B cell (primary cell): ENCODE measurements around the gene TCF7L1. TPM values are rescaled to one million over a fixed set of nuclear protein-coding genes. Genes with fewer than 3 reads are reported as not detected.

Experiments
- ATAC-seq: fragments of 200-7000 bp; cut with Tn5 transposase; one replicate; pipeline ENCODE4 v1.10.0; 2021; ENCODE audit warnings: low read depth, mild to moderate bottlenecking, moderate number of reproducible peaks, moderate library complexity
- CTCF ChIA-PET: fragments of 350-600 bp; sonication (Branson Sonifier 250); formaldehyde crosslinking; loops from one replicate; lab custom pipeline; 2021; ENCODE audit warnings: antibody characterized with exemption, inconsistent platforms; lab: Charles Lee
- POLR2A ChIA-PET: fragments of 350-600 bp; sonication (Branson Sonifier 250); formaldehyde crosslinking; loops from one replicate; lab custom pipeline; 2021; ENCODE audit warnings: antibody characterized with exemption; lab: Charles Lee
- DNase-seq: peaks from one replicate; pipeline ENCODE4 v3.0.0; 2013
- H2AFZ ChIP-seq: 2 replicates; pipeline ENCODE4 v1.6.1; 2012; ENCODE audit warnings: mild to moderate bottlenecking, low read depth, low read length; ENCODE audit not compliant: insufficient read depth, poor library complexity, severe bottlenecking
- H3K27ac ChIP-seq, 2 donors: 1 replicate in 1 of 2; 2 replicates in 1 of 2; pipeline ENCODE4 v1.5.1; 2012 to 2013; ENCODE audit warnings: low read length in 2 of 2, mild to moderate bottlenecking in 2 of 2, moderate library complexity in 1 of 2
- H3K27me3 ChIP-seq, 4 experiments: fragments of 200-600 bp in 1 of 4; sonication (generic) in 1 of 4; replicated peaks in 1 of 4; 1 replicate in 2 of 4; 2 replicates in 2 of 4; pipeline versions ENCODE4 v1.6.1 to v1.7.0; 2013 to 2016; ENCODE audit warnings: low read length in 3 of 4, mild to moderate bottlenecking in 2 of 4, mixed read lengths in 1 of 4, moderate library complexity in 1 of 4; ENCODE audit not compliant: insufficient read depth in 4 of 4, control insufficient read depth in 3 of 4; ENCODE audit errors: control extremely low read depth in 1 of 4
- H3K36me3 ChIP-seq, 2 experiments: replicated peaks in 1 of 2; 1 replicate in 1 of 2; 2 replicates in 1 of 2; pipeline versions ENCODE4 v1.6.1 to v1.7.1; 2013; ENCODE audit warnings: low read length in 1 of 2; ENCODE audit not compliant: insufficient read depth in 2 of 2, control insufficient read depth in 1 of 2; ENCODE audit errors: control extremely low read depth in 1 of 2, extremely low read depth in 1 of 2
- H3K4me1 ChIP-seq, 2 donors: fragments of 200-600 bp in 1 of 2; sonication (generic) in 1 of 2; 1 replicate in 1 of 2; 2 replicates in 1 of 2; pipeline versions ENCODE4 v1.5.1 to v1.6.1; 2013 to 2017; ENCODE audit warnings: low read length in 2 of 2; ENCODE audit not compliant: control insufficient read depth in 2 of 2, insufficient read depth in 2 of 2
- H3K4me2 ChIP-seq: replicated peaks from 2 replicates; pipeline ENCODE3; 2012; ENCODE audit warnings: mild to moderate bottlenecking, low read depth, low read length; ENCODE audit not compliant: poor library complexity, severe bottlenecking
- H3K4me3 ChIP-seq, 5 experiments: fragments of 200-600 bp in 1 of 5; sonication (generic) in 1 of 5; 1 replicate in 3 of 5; 2 replicates in 2 of 5; pipeline versions ENCODE4 v1.5.1 to v1.7.0; 2011 to 2016; ENCODE audit warnings: low read length in 4 of 5, mild to moderate bottlenecking in 4 of 5, low read depth in 2 of 5, control low read depth in 1 of 5, moderate library complexity in 1 of 5; ENCODE audit not compliant: insufficient read depth in 1 of 5; ENCODE audit errors: control extremely low read depth in 1 of 5, extremely low read depth in 1 of 5
- H3K79me2 ChIP-seq: fragments of 200-600 bp; sonication (generic); one replicate; pipeline ENCODE4 v1.6.0; 2016; ENCODE audit warnings: low read length; ENCODE audit not compliant: control insufficient read depth, insufficient read depth
- H3K9ac ChIP-seq: fragments of 200-600 bp; sonication (generic); 2 replicates; pipeline ENCODE4 v1.6.1; 2017; ENCODE audit warnings: mild to moderate bottlenecking, low read length, moderate library complexity
- H3K9me3 ChIP-seq, 3 donors: one replicate each; pipeline versions ENCODE4 v1.6.1 to v1.7.1; 2013; ENCODE audit warnings: low read length in 2 of 3; ENCODE audit not compliant: control insufficient read depth in 2 of 3, insufficient read depth in 1 of 3; ENCODE audit errors: control extremely low read depth in 1 of 3
- H4K20me1 ChIP-seq: 2 replicates; pipeline ENCODE4 v1.6.0; 2012; ENCODE audit warnings: mild to moderate bottlenecking, low read length; ENCODE audit not compliant: insufficient read depth, control insufficient read depth, poor library complexity, severe bottlenecking
- H3K27ac Mint-ChIP-seq: one replicate; pipeline ENCODE4 v1.8.0; 2021; ENCODE audit warnings: mixed read lengths
- H3K27me3 Mint-ChIP-seq: one replicate; pipeline ENCODE4 v1.8.0; 2021; ENCODE audit warnings: mixed read lengths
- H3K4me1 Mint-ChIP-seq: one replicate; pipeline ENCODE4 v1.8.0; 2021; ENCODE audit warnings: mixed read lengths
- H3K4me3 Mint-ChIP-seq: one replicate; pipeline ENCODE4 v1.8.0; 2021; ENCODE audit warnings: mixed read lengths
- H3K9me3 Mint-ChIP-seq: one replicate; pipeline ENCODE4 v1.8.0; 2022; ENCODE audit warnings: mixed read lengths; ENCODE audit not compliant: insufficient read depth
- CTCF ChIP-seq: fragments of 200-600 bp; IDR thresholded peaks from one replicate; pipeline ENCODE4 v1.8.0; 2022; ENCODE audit warnings: antibody characterized with exemption, mild to moderate bottlenecking
- EZH2 ChIP-seq: IDR thresholded peaks from 2 replicates; pipeline ENCODE4 v1.6.1; 2012; ENCODE audit warnings: borderline replicate concordance, low read depth, mild to moderate bottlenecking, moderate library complexity, low read length; ENCODE audit not compliant: insufficient read depth, poor library complexity, severe bottlenecking
- WGBS: methylation state at CpG from one replicate; pipeline ENCODE4 v1.1.5; 2013; ENCODE audit warnings: missing lambda C conversion rate; ENCODE audit not compliant: insufficient coverage; 5-methylcytosine and 5-hydroxymethylcytosine counted together
- intact Hi-C: fragments of 100-400 bp; cut with micrococcal nuclease; formaldehyde crosslinking; loops from one replicate; pipeline ENCODE4 v1.10.0; 2022
- polyA plus RNA-seq: library from polyadenylated mRNA; depleted of rRNA; stranded (reverse); fragments of >200 nt; gene quantifications from 2 replicates; pipeline ENCODE4 v1.2.3, GENCODE V29; 2012
- total RNA-seq, 2 donors: library from RNA; stranded (reverse); fragments of 120-200 nt in 1 of 2; gene quantifications; 1 replicate in 1 of 2; 2 replicates in 1 of 2; pipeline versions ENCODE4 v1.2.3 to v1.2.4, GENCODE V29; 2013 to 2022

Gene TCF7L1
- total and polyA plus RNA-seq, 2 donors (not counting 1 experiment from before 2014, with no cell fraction given), result 0.67 to 0.81 TPM

- Mint-ChIP-seq H3K27ac (no peak overlapping the region), H3K27me3 (peaks cover 14% of the 10 kb centered on the region), H3K4me1 (no peaks in the 10 kb centered on the region), H3K9me3 (no peaks in the 10 kb centered on the region), H3K4me3 (no peak overlapping the region)
- H3K4me3 ChIP-seq, result no peak overlapping the region
- DNase-seq (no peak), ATAC-seq (no peak)
- H3K9ac ChIP-seq, result no peak overlapping the region
- CTCF ChIA-PET, result no interaction called here
- TF ChIP-seq EZH2 (no peak), CTCF (no peak)
- H3K9me3 ChIP-seq, result no peaks in the 10 kb centered on the region
- WGBS, result 44% methylated on average over 6 of the region's 6 CpGs
- no peak overlapping the region for H3K4me2 ChIP-seq
- H3K4me1 ChIP-seq, result no peaks in the 10 kb centered on the region
- H3K27ac ChIP-seq, result no peak overlapping the region
- peaks cover 0 to 2% (median 0%) of the 10 kb centered on the region in 4 experiments for H3K27me3 ChIP-seq
- no peaks in the 10 kb centered on the region for H3K79me2 ChIP-seq
- no peaks in the 10 kb centered on the region for H4K20me1 ChIP-seq
- H3K36me3 ChIP-seq, result no peaks in the 10 kb centered on the region
- intact Hi-C loops, result no loop called here
- POLR2A ChIA-PET, result no interaction called here
- no peak overlapping the region for H2AFZ ChIP-seq
These were observed 122.2 kb downstream of the TCF7L1 start for GRCh38 chr2:85255456-85255812.

- H3K9me3 ChIP-seq, result no peaks in the 10 kb centered on the region
- no peak for DNase-seq
- intact Hi-C loops, result no loop called here
- no peak for ATAC-seq
- ChIA-PET CTCF (interaction anchor here (2.3 kb wide), 1 partner anchor 11 kb away, joined by 12 read pairs; no protein-coding TSS in a partner anchor), POLR2A (no interaction called here)
- H3K9ac ChIP-seq, result no peak overlapping the region
- Mint-ChIP-seq H3K27ac (no peak overlapping the region), H3K4me3 (no peak overlapping the region), H3K4me1 (no peaks in the 10 kb centered on the region), H3K27me3 (peaks cover 14% of the 10 kb centered on the region), H3K9me3 (no peaks in the 10 kb centered on the region)
- no peak overlapping the region for H2AFZ ChIP-seq
- H3K4me3 ChIP-seq, result no peak overlapping the region
- peaks cover 0 to 2% (median 0%) of the 10 kb centered on the region in 4 experiments for H3K27me3 ChIP-seq
- WGBS, result 93% methylated on average over 20 of the region's 23 CpGs
- H3K4me2 ChIP-seq, result no peak overlapping the region
- H4K20me1 ChIP-seq, result no peaks in the 10 kb centered on the region
- TF ChIP-seq CTCF (no peak), EZH2 (no peak)
- H3K36me3 ChIP-seq, result no peaks in the 10 kb centered on the region
- H3K79me2 ChIP-seq, result no peaks in the 10 kb centered on the region
- no peak overlapping the region for H3K27ac ChIP-seq
- no peaks in the 10 kb centered on the region for H3K4me1 ChIP-seq
These were observed 122.8 kb downstream of the TCF7L1 start for GRCh38 chr2:85255813-85256594.
